Neuronal stem cell (in vitro differentiated cells): ENCODE measurements around the gene EPHA5.

ENCODE experiments used
- DNase-seq: peaks from one replicate; pipeline ENCODE4 v3.0.0-alpha.2; 2013; ENCODE audit warnings: low spot score
- H2AFZ ChIP-seq: one replicate; pipeline ENCODE4 v1.6.1; 2013; ENCODE audit warnings: mild to moderate bottlenecking, low read length, inconsistent platforms
- H2AK5ac ChIP-seq: 2 replicates; pipeline ENCODE4 v1.6.1; 2013; ENCODE audit warnings: low read depth, mild to moderate bottlenecking, inconsistent platforms, low read length, moderate library complexity, mixed read lengths
- H2BK120ac ChIP-seq: 2 replicates; pipeline ENCODE4 v1.6.1; 2013; ENCODE audit warnings: low read depth, mild to moderate bottlenecking, inconsistent platforms, low read length, moderate library complexity, mixed read lengths
- H2BK12ac ChIP-seq: one replicate; pipeline ENCODE4 v1.6.1; 2013; ENCODE audit warnings: low read length, inconsistent platforms
- H2BK15ac ChIP-seq: 2 replicates; pipeline ENCODE4 v1.6.1; 2013; ENCODE audit warnings: mild to moderate bottlenecking, low read length, inconsistent platforms, mixed read lengths
- H2BK5ac ChIP-seq: one replicate; pipeline ENCODE4 v1.6.1; 2013; ENCODE audit warnings: inconsistent platforms, mild to moderate bottlenecking, low read length, moderate library complexity
- H3K14ac ChIP-seq: one replicate; pipeline ENCODE4 v1.6.1; 2013; ENCODE audit warnings: low read length, inconsistent platforms
- H3K18ac ChIP-seq: 2 replicates; pipeline ENCODE4 v1.6.1; 2013; ENCODE audit warnings: low read length, inconsistent platforms
- H3K23ac ChIP-seq: 2 replicates; pipeline ENCODE4 v1.6.1; 2013; ENCODE audit warnings: low read depth, mild to moderate bottlenecking, mixed read lengths, low read length, inconsistent platforms; ENCODE audit not compliant: poor library complexity
- H3K27ac ChIP-seq: replicated peaks from 3 replicates; pipeline ENCODE4 v1.5.1; 2013; ENCODE audit warnings: low read length, inconsistent platforms
- H3K27me3 ChIP-seq, 3 experiments: 2 replicates each; pipeline ENCODE4 v1.6.1; 2013; ENCODE audit warnings: low read length in 3 of 3, mild to moderate bottlenecking in 2 of 3, inconsistent platforms in 1 of 3, low read depth in 1 of 3, mixed read lengths in 1 of 3, moderate library complexity in 1 of 3; ENCODE audit not compliant: control insufficient read depth in 3 of 3, insufficient read depth in 3 of 3
- H3K36me3 ChIP-seq, 2 donors: replicated peaks in 1 of 2; 2 replicates each; pipeline ENCODE4 v1.6.1; 2013; ENCODE audit warnings: low read length in 2 of 2; ENCODE audit not compliant: control insufficient read depth in 2 of 2, insufficient read depth in 2 of 2
- H3K4ac ChIP-seq: 2 replicates; pipeline ENCODE4 v1.6.1; 2013; ENCODE audit warnings: inconsistent platforms, mild to moderate bottlenecking, low read length, moderate library complexity
- H3K4me1 ChIP-seq, 2 donors: 1 replicate in 1 of 2; 2 replicates in 1 of 2; pipeline ENCODE4 v1.6.1; 2013; ENCODE audit warnings: low read length in 2 of 2, low read depth in 1 of 2; ENCODE audit not compliant: control insufficient read depth in 2 of 2, insufficient read depth in 1 of 2
- H3K4me2 ChIP-seq: one replicate; pipeline ENCODE4 v1.6.1; 2013; ENCODE audit warnings: mild to moderate bottlenecking, low read length, inconsistent platforms; ENCODE audit not compliant: insufficient read depth, poor library complexity, severe bottlenecking
- H3K4me3 ChIP-seq, 2 donors: 2 replicates each; pipeline ENCODE4 v1.5.1; 2013; ENCODE audit warnings: low read length in 2 of 2, mild to moderate bottlenecking in 2 of 2, inconsistent platforms in 1 of 2, moderate library complexity in 1 of 2
- H3K79me1 ChIP-seq: one replicate; pipeline ENCODE4 v1.6.1; 2013; ENCODE audit warnings: low read depth, mild to moderate bottlenecking, inconsistent platforms, low read length, moderate library complexity
- H3K9ac ChIP-seq: one replicate; pipeline ENCODE4 v1.6.1; 2013; ENCODE audit warnings: mild to moderate bottlenecking, low read depth, low read length, inconsistent platforms; ENCODE audit not compliant: poor library complexity
- H3K9me3 ChIP-seq, 2 donors: replicated peaks in 1 of 2; 2 replicates each; pipeline versions ENCODE3 to v1.6.1; 2013; ENCODE audit warnings: low read length in 2 of 2, mild to moderate bottlenecking in 2 of 2, inconsistent platforms in 1 of 2, low read depth in 1 of 2, mixed read lengths in 1 of 2, moderate library complexity in 1 of 2; ENCODE audit not compliant: control insufficient read depth in 2 of 2, insufficient read depth in 1 of 2
- H4K8ac ChIP-seq: one replicate; pipeline ENCODE4 v1.6.1; 2013; ENCODE audit warnings: low read depth, mild to moderate bottlenecking, inconsistent platforms, low read length, moderate library complexity
- H4K91ac ChIP-seq: one replicate; pipeline ENCODE4 v1.6.1; 2013; ENCODE audit warnings: low read length, low read depth, mild to moderate bottlenecking, inconsistent platforms; ENCODE audit not compliant: poor library complexity
- WGBS, 2 donors: extraction: QIAGEN DNeasy Blood & Tissue Kit; methylation state at CpG; one replicate each; pipeline ENCODE4 v1.1.7; 2013; ENCODE audit warnings: missing lambda C conversion rate in 2 of 2, mixed read lengths in 1 of 2; ENCODE audit not compliant: insufficient read length in 2 of 2, insufficient replicate concordance in 1 of 2; ENCODE audit errors: extremely low coverage in 2 of 2; 5-methylcytosine and 5-hydroxymethylcytosine counted together

Gene EPHA5

DNA sequence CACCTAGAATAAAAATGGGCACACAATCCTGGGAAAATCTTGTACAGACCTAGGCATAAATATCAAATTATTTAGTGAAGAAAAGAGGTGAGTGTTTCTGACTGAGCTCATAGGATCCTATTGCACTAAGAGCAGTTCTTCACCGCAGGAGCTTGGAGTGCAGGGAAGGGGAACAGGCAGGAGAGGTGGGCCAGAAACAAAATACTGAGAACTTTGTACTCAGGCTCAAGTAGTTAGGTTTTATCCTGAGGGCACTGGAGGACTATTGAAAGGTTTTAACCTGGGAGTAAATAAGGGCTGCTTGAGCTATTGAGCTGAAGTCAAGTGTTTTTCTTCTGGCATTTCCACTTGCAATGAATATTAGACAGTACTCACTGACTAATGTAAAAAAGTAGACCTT is 12.2 kb downstream of the EPHA5 start:
- Histone ChIP-seq H2AFZ (no peak overlapping the region), H2BK15ac (no peak overlapping the region), H2BK5ac (no peak overlapping the region), H4K91ac (no peak overlapping the region), H4K8ac (no peak overlapping the region), H3K27me3 (no peaks in the 10 kb centered on the region), H2BK120ac (no peak overlapping the region), H3K18ac (no peak overlapping the region), H3K79me1 (no peaks in the 10 kb centered on the region), H3K4ac (no peak overlapping the region), H3K9me3 (no peaks in the 10 kb centered on the region), H3K23ac (no peak overlapping the region), H3K9ac (no peak overlapping the region), H3K36me3 (no peaks in the 10 kb centered on the region), H3K4me3 (no peak overlapping the region), H3K4me2 (no peak overlapping the region), H3K4me1 (no peaks in the 10 kb centered on the region), H2AK5ac (no peak overlapping the region), H3K14ac (no peak overlapping the region), H2BK12ac (no peak overlapping the region), H3K27ac (no peak overlapping the region)
- DNase-seq, result no peak
- no CpG with 5 or more reads among the region's 1 CpG for WGBS, 2 donors

DNA sequence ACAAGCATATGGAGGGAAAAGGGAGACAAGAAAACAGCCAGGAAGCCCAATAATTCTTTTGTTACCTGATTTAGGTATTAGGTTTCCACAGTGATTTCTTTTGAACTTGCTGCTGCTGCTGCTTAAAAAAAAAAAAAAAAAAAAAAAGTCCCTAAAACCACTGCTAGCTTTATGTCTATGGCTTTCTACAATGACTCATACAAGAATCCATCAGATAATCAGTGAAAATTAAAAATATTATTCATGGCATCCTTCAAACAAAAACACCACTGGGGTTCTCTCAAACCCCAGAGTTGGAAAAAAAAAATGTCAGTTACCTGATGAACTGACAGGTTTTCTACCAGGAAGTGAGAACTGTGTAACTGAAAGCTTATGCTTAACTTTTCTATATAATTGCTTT is 14.3 kb downstream of the EPHA5 start:
- Histone ChIP-seq H2AK5ac (no peak overlapping the region), H2BK5ac (no peak overlapping the region), H3K4me3 (no peak overlapping the region), H3K18ac (no peak overlapping the region), H3K79me1 (no peaks in the 10 kb centered on the region), H3K36me3 (no peaks in the 10 kb centered on the region), H3K4ac (no peak overlapping the region), H3K23ac (no peak overlapping the region), H2AFZ (no peak overlapping the region), H2BK120ac (no peak overlapping the region), H3K27ac (no peak overlapping the region), H3K4me2 (no peak overlapping the region), H4K8ac (no peak overlapping the region), H3K9ac (no peak overlapping the region), H3K9me3 (no peaks in the 10 kb centered on the region), H3K27me3 (no peaks in the 10 kb centered on the region), H3K4me1 (no peaks in the 10 kb centered on the region), H4K91ac (no peak overlapping the region), H2BK15ac (no peak overlapping the region), H2BK12ac (no peak overlapping the region), H3K14ac (no peak overlapping the region)
- DNase-seq, result no peak

DNA sequence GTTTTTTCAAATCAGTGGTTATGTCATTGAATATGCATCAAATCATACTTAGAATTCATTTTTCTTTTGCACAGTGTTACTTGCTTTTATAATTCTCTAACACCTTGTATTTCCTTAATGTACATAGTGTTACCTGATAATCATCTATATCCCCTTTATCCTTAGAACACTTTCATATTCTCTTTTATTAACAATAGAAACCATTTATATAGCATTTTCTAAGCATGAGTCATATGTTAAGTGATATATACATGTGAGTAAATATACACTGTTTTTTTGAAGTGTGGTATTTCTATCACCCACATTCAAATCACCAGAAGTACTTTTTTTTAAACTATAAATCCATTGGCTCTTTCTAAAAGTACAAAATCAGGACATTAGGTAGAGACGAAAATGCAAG is 15.3 kb downstream of the EPHA5 start:
- H3K9me3 ChIP-seq, result no peaks in the 10 kb centered on the region

DNA sequence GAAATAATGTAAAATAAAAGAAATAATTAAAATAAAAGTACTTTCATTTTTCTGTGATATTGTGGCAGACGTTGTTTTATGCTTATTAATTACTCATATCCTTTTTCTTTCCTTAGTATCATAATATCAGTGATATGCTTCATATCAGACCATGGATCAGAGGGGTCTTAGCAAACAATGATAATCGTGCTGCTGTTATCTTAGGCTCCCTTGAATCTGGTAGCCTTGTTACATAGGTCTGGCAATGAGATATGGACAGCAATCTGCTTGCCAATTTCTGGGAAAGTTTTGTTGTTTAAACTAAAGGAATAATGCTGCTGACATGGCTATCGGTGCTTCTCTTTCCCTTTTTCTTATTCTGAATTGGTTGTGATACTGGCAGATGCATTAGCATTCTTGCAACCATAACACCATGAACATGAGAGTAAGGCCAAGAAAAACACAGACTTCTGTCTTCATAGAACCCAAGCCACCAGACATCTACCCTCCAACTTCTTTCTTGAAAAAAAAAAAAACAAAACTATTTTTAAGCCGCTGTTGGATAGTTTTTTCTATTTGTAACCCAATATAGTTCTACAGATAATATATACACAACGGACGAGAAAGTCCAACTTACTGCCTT is 16.4 kb downstream of the EPHA5 start:
- Histone ChIP-seq H3K23ac (no peak overlapping the region), H4K91ac (no peak overlapping the region), H2BK15ac (no peak overlapping the region), H3K4me1 (no peaks in the 10 kb centered on the region), H3K4me3 (no peak overlapping the region), H3K9me3 (no peaks in the 10 kb centered on the region), H2BK12ac (no peak overlapping the region), H3K4me2 (no peak overlapping the region), H2AFZ (no peak overlapping the region), H2BK120ac (no peak overlapping the region), H3K27me3 (no peaks in the 10 kb centered on the region), H3K27ac (no peak overlapping the region), H2AK5ac (no peak overlapping the region), H3K4ac (no peak overlapping the region), H2BK5ac (no peak overlapping the region), H3K79me1 (no peaks in the 10 kb centered on the region), H3K14ac (no peak overlapping the region), H3K18ac (no peak overlapping the region), H3K9ac (no peak overlapping the region), H3K36me3 (no peaks in the 10 kb centered on the region), H4K8ac (no peak overlapping the region)
- no peak for DNase-seq
- no CpG with 5 or more reads among the region's 6 CpGs for WGBS, 2 donors

More for the DNA sequence above, 15.3 kb downstream of the EPHA5 start:
- H3K4me3 ChIP-seq, result no peak overlapping the region
- no peak overlapping the region for H2AFZ ChIP-seq
- H2BK15ac ChIP-seq, result no peak overlapping the region
- WGBS, 2 donors, result no CpG with 5 or more reads among the region's 1 CpG
- no peak overlapping the region for H3K27ac ChIP-seq
- H3K18ac ChIP-seq, result no peak overlapping the region
- H4K91ac ChIP-seq, result no peak overlapping the region
- no peak overlapping the region for H2BK120ac ChIP-seq
- H3K4me1 ChIP-seq, result no peaks in the 10 kb centered on the region
- H3K23ac ChIP-seq, result no peak overlapping the region
- H4K8ac ChIP-seq, result no peak overlapping the region
- H3K36me3 ChIP-seq, result no peaks in the 10 kb centered on the region
- no peak overlapping the region for H2BK5ac ChIP-seq
- H3K27me3 ChIP-seq, result no peaks in the 10 kb centered on the region
- H3K14ac ChIP-seq, result no peak overlapping the region
- no peak overlapping the region for H3K9ac ChIP-seq
- no peak overlapping the region for H2BK12ac ChIP-seq
- no peak for DNase-seq
- H3K4ac ChIP-seq, result no peak overlapping the region
- no peak overlapping the region for H3K4me2 ChIP-seq
- no peak overlapping the region for H2AK5ac ChIP-seq
- H3K79me1 ChIP-seq, result no peaks in the 10 kb centered on the region
